Measurements from ENCODE around the gene NUBPL. TPM values are rescaled to one million over a fixed set of nuclear protein-coding genes. Genes with fewer than 3 reads are reported as not detected.
A peak's percentile ranks its signal among the peaks of the same experiment; 100 is the strongest.
"Not testable (repeated sequence)": the region's sequence is repeated elsewhere in the genome, so short reads cannot be mapped to it uniquely, and the experiment has no call there.

NUBPL gene
- total RNA-seq, 1 experiment from 2014 or later: 20.0 TPM

DNA sequence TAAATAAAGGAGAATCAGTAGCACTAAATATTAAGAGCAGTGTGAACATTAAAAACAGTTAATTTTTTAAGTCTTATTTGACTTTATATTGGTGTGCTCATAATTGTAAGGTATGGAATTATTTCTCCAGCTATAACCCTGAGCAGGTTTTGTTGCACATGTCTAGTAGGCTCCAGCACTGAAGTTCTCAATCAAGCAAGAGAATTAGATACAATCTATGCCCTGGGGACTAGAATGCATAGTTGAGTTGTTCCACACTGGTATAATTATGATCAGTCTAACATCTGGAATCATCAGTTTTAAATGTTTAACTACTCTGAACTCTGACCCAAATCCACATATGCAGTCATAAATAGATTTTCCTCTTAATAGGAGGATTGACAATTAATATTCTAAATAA is 258.1 kb downstream of the NUBPL start:
- DNase-seq (ENCODE audit: low read depth, low spot score): no peak
- in situ Hi-C loops (cut with HindIII; ENCODE audit: low pct_unique_long_range_greater_than_20kb, low sequenced_read_pairs): no loop called here

DNA sequence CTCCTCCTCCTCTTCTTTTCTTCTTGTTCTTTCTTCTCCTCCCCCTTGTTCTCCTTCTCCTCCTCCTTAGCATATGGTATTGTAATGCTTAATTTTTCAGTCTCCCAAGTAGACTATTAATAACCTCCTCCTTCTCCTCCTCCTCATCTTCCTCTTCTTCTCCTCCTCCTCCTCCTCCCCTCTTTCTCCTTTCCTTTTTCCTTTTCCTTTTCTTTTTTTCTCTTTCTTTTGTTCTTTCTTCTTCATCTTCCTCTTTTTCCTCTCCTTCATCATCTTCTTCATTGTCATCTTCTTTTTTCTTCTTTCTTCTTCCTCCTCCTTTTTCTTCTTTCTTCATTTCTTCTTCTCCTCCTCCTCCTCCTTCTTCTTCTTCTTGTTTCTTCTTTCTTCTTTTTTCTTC is 264.3 kb downstream of the NUBPL start:
- in situ Hi-C loops (cut with HindIII; ENCODE audit: low pct_unique_long_range_greater_than_20kb, low sequenced_read_pairs): no loop called here
- no peak for DNase-seq (ENCODE audit: low read depth, low spot score)

DNA sequence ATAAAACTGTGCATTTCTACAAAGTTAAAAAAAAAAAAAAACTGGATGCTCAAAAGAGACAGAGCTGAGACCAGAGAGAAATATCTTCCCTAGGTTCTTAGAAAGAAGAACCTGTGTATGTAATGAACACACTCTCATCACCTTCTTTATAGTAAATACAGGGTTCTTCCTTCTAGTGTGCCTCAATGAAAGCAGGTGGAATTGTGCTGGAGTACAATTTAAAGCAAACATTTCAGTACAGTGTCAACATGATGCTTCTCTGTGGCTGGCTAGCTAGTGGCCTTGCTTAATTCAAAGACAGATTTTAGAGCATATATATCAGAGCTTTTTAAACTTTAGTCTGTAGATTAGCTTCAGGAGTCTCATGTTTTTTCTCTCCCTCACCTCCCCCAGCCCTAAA is 266.1 kb downstream of the NUBPL start:
- DNase-seq (ENCODE audit: low read depth, low spot score): no peak
- in situ Hi-C loops (cut with HindIII; ENCODE audit: low pct_unique_long_range_greater_than_20kb, low sequenced_read_pairs): no loop called here

DNA sequence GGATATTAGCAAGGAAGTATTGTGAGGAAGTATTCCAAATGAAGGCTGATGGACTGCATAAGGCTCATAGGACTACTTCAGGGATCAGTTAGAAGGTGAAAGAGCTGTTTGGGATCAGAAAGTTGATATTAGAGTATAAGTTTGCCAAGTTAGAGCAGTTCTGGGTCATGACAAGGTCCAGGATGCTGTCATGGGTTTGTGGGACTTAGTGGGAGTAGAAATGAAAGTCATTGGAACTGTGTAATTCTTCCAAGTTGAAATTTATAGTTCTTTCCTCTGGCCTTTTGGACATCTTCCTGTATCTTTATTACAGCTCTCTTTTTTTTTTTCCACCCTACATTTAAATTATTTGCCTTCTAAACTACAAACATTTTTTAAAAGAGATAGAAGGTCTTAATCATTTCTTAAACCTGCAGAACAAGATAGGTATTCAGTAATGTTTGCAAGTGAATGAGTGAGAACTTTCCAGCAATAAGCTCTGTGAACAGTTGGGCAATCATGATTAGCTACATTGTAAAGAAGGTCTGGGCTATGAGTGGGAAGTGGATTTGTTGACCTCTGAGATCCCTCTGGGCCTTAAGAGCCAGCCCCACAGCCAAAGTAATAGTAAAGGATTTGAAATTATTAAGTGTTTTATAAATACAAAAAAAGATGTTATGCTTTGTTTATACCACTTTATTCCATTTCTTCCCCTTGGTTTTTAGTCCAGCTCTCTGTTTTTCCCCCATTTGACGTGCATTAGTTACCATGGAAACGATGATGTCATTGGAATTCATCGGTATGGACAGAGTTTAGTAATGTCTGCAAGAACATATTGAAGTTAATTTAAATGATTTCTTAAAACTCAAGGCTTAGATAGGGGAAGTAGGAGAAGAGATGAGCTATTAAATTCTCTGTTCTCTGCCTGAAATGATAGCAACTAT is 268.0 kb downstream of the NUBPL start:
- in situ Hi-C loops (cut with HindIII; ENCODE audit: low pct_unique_long_range_greater_than_20kb, low sequenced_read_pairs): no loop called here
- peak; percentile 5 for DNase-seq (ENCODE audit: low read depth, low spot score)

DNA sequence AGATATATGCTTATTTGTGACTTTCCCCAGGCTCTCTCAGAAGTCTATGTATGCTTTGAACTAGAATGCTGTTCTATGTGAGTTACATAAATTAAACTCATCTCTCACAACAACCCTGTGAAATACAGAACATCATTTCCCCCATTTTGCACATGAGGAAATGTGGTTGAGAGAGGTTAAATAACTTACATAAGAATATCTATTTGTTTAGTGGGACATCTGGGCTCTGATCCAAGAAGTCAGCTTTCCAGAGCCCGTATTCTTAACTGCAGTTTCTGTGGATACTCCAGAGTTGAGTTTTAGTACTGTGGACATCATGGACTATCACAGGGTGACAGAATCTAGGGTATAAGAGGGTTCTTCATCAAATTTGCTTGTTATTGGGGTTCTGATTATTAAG is 273.4 kb downstream of the NUBPL start:
- DNase-seq (ENCODE audit: low read depth, low spot score): no peak
- in situ Hi-C loops (cut with HindIII; ENCODE audit: low pct_unique_long_range_greater_than_20kb, low sequenced_read_pairs): no loop called here

DNA sequence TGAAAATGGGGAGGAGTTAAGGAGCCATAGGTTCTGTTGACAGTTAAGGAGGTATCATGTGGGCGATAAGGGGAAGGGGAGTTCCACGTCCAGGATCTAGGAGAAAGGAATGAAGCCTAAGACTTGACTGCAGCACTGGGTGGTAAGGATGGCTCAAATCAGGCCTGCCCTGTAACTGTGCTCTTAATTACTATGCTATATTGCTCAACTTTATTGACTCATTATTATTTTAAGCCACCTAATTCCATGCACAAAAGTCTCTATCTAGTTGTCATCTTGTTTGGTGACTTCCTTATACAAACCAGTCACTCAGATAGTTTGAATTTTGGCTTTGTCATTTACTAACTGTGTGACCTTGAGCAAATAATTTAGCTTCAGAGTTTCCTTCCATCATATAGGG is 273.8 kb downstream of the NUBPL start:
- DNase-seq (ENCODE audit: low read depth, low spot score): no peak
- in situ Hi-C loops (cut with HindIII; ENCODE audit: low pct_unique_long_range_greater_than_20kb, low sequenced_read_pairs): no loop called here

DNA sequence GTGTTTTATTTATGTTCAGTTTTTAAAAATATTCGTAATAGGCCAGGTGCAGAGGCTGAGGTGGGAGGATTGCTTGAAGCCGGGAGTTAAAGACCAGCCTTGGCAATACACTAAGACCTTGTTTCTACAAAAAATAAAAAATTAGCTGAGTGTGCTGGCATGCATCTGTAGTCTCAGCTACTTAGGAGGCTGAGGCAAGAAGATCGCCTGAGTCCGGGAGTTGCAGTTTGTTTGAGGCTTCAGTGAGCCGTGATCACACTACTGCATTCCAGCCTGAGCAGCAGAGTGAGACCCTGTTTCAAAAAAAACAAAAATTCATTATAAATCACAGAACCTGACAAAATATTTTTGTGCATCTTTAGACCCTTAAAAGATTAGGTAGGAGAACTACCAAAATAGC is 275.8 kb downstream of the NUBPL start:
- in situ Hi-C loops (cut with HindIII; ENCODE audit: low pct_unique_long_range_greater_than_20kb, low sequenced_read_pairs): no loop called here
- no peak for DNase-seq (ENCODE audit: low read depth, low spot score)

DNA sequence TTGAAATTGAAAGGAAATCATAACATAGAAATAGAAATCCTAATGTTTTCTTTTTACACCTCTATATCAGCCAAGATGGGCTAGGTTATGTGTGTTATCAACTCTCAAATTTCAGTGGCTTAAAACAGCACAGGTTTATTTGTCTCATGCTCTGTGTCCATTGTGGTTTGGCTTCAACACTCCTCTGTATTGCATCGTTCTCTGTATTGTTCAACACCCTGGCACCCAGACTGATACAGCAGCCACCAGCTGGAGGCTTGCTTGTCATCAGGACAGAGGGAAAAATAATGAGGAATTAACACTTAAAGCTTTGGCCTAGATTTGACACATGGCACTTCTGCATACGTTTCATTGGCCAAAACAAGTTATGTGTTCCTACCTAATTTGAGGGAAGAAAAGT is 281.7 kb downstream of the NUBPL start:
- no peak for DNase-seq (ENCODE audit: low read depth, low spot score)
- in situ Hi-C loops (cut with HindIII; ENCODE audit: low pct_unique_long_range_greater_than_20kb, low sequenced_read_pairs): no loop called here

DNA sequence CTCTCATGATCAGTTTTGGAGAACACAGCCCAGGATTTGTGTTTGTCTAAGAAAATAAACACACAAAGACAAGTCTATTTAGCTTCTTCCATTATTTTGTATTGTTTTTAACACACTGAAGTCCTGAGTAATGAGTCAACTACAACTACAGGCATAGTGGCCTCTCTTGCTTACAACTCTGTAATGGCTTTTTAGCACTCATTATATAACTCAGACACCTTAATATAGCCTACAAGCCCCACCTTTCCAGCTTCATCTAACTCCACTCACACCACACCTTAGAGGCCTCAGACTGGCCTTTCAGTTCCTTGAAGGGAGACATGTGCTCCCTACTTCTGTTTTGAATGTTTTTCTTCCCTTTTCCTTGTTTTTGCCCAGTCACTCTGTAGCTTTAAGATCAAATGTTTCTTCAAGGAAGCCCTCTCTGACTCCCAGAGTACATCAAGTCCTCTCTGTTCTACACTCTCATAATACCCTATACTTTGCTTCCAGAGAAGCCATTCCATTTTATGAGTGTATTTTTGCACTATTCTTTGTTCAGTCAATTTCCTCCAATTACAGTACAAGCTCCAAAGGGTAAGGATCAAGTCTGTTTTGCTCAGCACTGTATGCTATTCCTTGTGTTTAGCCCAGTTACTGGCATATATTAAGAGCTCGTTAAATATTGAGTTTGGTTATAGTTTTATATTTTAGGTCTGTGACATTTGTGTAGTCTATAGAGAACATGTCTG is 282.3 kb downstream of the NUBPL start:
- no peak for DNase-seq (ENCODE audit: low read depth, low spot score)
- in situ Hi-C loops (cut with HindIII; ENCODE audit: low pct_unique_long_range_greater_than_20kb, low sequenced_read_pairs): no loop called here

DNA sequence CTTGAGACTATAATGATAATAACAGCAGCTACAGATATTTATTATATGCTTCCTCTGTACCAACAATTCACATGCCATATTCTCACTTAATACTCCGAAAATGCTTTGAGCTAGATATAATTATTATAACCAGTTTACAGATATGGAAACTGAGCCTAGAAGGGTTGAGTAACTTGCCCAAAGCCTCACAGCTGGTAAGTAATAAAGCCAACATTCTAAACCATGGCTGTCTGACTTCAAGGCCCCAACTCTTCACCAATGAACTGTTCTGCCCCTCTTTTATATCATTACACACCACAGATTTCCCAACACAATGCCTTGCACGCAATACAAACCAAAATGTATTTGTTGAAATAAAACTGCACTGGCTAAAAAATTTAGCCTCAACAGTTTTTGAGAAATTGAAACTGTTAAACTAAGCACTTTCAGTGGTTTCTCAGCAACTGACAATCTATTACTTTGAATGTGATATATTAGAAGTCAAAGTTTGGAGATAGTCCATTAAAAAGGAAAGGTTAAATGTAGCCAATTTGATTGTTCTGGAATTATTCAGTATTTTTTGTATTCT is 293.4 kb downstream of the NUBPL start:
- in situ Hi-C loops (cut with HindIII; ENCODE audit: low pct_unique_long_range_greater_than_20kb, low sequenced_read_pairs): no loop called here
- DNase-seq (ENCODE audit: low read depth, low spot score): no peak

DNA sequence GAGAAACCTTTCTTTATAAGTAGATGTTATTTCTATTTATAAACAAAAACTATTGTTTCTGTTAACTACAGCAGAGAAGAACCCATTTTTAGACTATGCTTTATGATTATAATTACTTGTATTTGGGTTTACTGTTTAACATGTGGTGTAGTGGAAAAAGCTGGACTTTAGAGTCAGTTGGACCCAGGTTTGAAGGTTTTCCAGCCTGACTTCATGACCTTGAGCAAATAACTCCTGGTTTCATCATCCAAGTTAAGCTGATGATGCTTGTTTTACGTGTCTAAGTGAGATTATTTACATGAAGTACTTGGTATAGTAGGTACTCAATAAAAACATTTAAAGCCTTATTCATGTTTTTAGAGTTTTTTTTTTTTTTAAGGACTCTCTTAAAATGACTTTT is 294.1 kb downstream of the NUBPL start:
- no peak for DNase-seq (ENCODE audit: low read depth, low spot score)
- in situ Hi-C loops (cut with HindIII; ENCODE audit: low pct_unique_long_range_greater_than_20kb, low sequenced_read_pairs): no loop called here

DNA sequence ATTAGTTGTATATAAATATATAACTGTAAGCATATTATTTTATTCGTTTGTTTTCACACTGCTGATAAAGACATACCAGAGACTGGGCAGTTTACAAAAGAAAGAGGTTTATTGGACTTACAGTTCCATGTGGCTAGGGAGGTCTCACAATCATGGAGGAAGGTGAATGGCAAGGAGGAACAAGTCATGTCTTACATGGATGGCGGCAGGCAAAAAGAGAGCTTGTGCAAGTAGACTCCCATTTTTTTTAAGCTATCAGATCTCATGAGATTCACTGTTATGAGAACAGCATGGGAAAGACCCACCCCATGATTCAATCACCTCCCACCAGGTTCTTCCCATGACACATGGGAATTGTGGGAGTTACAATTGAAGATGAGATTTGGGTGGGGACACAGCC is 294.8 kb downstream of the NUBPL start:
- in situ Hi-C loops (cut with HindIII; ENCODE audit: low pct_unique_long_range_greater_than_20kb, low sequenced_read_pairs); DNase-seq (ENCODE audit: low read depth, low spot score): not testable (repeated sequence)

DNA sequence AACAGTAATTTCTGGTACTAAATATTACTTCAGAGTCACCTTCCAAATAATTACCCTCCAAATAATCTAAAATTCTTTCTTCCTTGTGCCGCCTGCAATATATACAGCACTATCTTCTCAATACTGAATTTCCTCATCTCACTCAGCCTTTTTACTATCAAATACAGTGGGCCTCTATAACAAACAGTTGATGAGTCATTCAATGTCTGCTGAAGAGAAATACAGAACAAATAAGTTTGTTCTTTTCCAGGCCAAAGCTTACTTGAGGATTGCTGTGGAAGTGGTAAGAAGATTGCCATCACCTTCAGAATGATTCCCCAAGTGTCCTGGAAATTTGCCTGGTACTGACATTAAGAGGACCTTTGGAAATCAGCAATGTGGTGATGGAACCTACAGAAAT is 297.7 kb downstream of the NUBPL start:
- in situ Hi-C loops (cut with HindIII; ENCODE audit: low pct_unique_long_range_greater_than_20kb, low sequenced_read_pairs): no loop called here
- peak; percentile 36 for DNase-seq (ENCODE audit: low read depth, low spot score)

DNA sequence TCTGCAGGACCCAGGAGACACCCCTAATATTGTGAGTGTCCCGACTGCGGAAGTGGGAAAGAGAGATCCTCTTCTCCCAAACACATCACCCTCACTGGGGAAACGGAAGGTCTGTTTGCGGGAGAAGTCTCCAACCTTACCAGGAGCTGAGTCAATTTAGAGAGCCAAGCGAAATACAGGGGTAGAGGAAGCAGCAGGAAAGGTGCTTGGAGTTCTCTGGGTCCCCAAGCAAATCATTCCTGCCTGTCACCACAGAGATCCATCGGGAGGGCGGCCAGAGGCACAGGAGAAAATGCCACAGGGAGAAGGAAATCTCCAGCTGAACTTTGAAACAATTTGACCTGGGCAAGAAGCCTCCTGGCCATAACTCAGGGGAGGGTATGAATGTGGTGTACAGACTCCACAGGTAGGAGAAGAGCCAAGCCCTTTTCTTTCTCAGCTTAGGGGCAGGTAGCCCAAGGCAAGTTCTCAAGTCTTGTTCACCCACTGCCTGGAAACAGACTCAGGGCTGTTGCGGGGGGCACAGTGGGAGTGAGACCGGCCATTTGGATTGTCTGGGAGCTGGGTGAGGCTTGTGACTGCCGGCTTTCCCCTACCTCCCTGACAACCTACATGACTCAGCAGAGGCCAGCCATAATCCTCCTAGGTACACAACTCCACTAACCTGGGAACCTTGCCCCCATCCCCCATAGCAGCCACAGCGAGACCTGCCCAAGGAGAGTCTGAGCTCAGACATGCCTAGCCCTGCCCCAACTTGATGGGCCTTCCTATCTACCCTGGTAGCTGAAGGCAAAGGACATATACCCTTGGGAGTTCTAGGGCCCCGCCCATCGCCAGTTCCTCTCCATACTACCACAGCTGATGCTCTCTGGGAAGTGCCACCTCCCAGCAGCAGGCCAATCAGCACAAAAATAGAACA is 304.0 kb downstream of the NUBPL start:
- DNase-seq (ENCODE audit: low read depth, low spot score): no peak
- in situ Hi-C loops (cut with HindIII; ENCODE audit: low pct_unique_long_range_greater_than_20kb, low sequenced_read_pairs): no loop called here

DNA sequence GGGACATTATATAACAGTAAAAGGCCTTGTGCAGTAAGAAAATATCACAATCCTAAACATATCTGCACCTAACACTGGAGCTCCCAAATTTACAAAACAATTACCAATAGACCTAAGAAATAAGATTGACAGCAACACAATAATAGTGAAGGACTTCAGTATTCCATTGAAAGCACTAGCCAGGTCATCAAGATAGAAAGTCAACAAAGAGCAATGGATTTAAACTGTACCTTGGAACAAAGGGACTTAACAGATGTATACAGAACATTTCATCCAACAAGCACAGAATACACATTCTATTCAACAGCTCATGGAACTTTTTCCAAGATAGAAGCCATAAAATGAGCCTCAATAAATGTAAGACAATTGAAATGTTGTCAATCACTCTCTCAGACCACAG is 306.4 kb downstream of the NUBPL start:
- in situ Hi-C loops (cut with HindIII; ENCODE audit: low pct_unique_long_range_greater_than_20kb, low sequenced_read_pairs): no loop called here
- DNase-seq (ENCODE audit: low read depth, low spot score): no peak

DNA sequence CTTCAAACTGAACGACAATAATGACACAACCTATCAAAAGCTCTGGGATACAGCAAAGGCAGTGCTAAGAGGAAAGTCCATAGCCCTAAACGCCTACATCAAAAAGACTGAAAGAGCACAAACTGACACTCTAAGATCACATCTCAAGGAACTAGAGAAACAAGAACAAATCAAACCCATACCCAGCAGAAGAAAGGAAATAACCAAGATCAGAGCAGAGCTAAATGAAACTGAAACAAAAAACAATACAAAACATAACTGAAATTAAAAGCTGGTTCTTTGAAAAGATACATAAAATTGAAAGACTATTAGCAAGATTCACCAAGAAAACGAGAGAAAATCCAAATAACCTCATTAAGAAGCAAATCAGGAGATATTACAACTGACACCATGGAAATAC is 306.9 kb downstream of the NUBPL start:
- DNase-seq (ENCODE audit: low read depth, low spot score); in situ Hi-C loops (cut with HindIII; ENCODE audit: low pct_unique_long_range_greater_than_20kb, low sequenced_read_pairs): not testable (repeated sequence)

DNA sequence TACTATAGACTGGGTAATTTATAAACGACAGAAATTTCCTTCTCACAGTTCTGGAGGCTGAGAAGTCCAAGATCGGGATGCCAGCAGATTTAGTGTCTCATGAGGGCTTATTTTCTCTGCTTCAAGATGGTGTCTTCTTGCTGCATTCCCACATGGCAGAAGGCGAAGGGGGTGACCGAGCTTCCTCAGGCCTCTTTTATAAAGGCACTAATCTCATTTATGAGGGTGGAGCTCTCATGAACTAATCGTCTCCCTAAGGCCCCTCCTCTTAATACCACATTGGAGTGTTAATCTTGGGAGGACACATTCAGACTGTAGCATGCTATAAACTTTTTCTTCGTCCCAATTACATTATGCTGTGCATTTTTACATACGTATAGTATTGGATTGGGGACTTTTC is 315.5 kb downstream of the NUBPL start:
- DNase-seq (ENCODE audit: low read depth, low spot score): no peak
- in situ Hi-C loops (cut with HindIII; ENCODE audit: low pct_unique_long_range_greater_than_20kb, low sequenced_read_pairs): no loop called here
